NCI-H345 (cell line): ENCODE results near the gene BIRC7.

Source experiments
- DNase-seq: peaks from one replicate; lab custom pipeline; 2025; lab: John Stamatoyannopoulos, UW

The BIRC7 gene

GRCh38 chr20:63235399-63235983 lies at the start of gene BIRC7:
Gene BIRC7 (plus strand): TSS chr20:63235905. CDS start chr20:63236097, 192 bp downstream.
- DNase-seq, result no peak

- DNase-seq, result no peak
Observed at GRCh38 chr20:63186084-63186483, 49.6 kb upstream of the BIRC7 start.

GRCh38 chr20:63186528-63187316 lies 49.0 kb upstream of the BIRC7 start:
- DNase-seq, result no peak

- DNase-seq, result no peak
Observed at GRCh38 chr20:63187338-63188158, 48.2 kb upstream of the BIRC7 start.

GRCh38 chr20:63188159-63188442 lies 47.6 kb upstream of the BIRC7 start:
- no peak for DNase-seq

- no peak for DNase-seq
Observed at GRCh38 chr20:63188641-63189321, 46.9 kb upstream of the BIRC7 start.

- DNase-seq, result no peak
Observed at GRCh38 chr20:63189322-63189642, 46.4 kb upstream of the BIRC7 start.

GRCh38 chr20:63189846-63190559 lies 45.7 kb upstream of the BIRC7 start:
- DNase-seq, result no peak

- DNase-seq, result no peak
Observed at GRCh38 chr20:63190828-63191227, 44.9 kb upstream of the BIRC7 start.

GRCh38 chr20:63191400-63191799 lies 44.3 kb upstream of the BIRC7 start:
- peak; percentile 98 for DNase-seq

- no peak for DNase-seq
Observed at GRCh38 chr20:63192721-63193120, 43.0 kb upstream of the BIRC7 start.

GRCh38 chr20:63194007-63194796 lies 41.5 kb upstream of the BIRC7 start:
- DNase-seq, result no peak

- DNase-seq, result no peak
Observed at GRCh38 chr20:63194797-63195173, 40.9 kb upstream of the BIRC7 start.

GRCh38 chr20:63196768-63197470 lies 38.8 kb upstream of the BIRC7 start:
- DNase-seq, result no peak

- DNase-seq, result no peak
Observed at GRCh38 chr20:63198606-63199005, 37.1 kb upstream of the BIRC7 start.

GRCh38 chr20:63202021-63202420 lies 33.7 kb upstream of the BIRC7 start:
- DNase-seq, result no peak

- no peak for DNase-seq
Observed at GRCh38 chr20:63202811-63203526, 32.7 kb upstream of the BIRC7 start.

GRCh38 chr20:63204362-63204761 lies 31.3 kb upstream of the BIRC7 start:
- no peak for DNase-seq

GRCh38 chr20:63205896-63206295 lies 29.8 kb upstream of the BIRC7 start:
- DNase-seq, result no peak

GRCh38 chr20:63206878-63207277 lies 28.8 kb upstream of the BIRC7 start:
- no peak for DNase-seq
